IMR-90 (cell line): ENCODE results near the gene NFIA. TPM values are rescaled to one million over a fixed set of nuclear protein-coding genes. Genes with fewer than 3 reads are reported as not detected.

Source experiments
- ATAC-seq: fragments of 200-7000 bp; cut with Tn5 transposase; 2 replicates; pipeline ENCODE4 v1.9.1; 2020; ENCODE audit warnings: low read depth, mild to moderate bottlenecking, moderate library complexity
- BruUV-seq: library from RNA; stranded (reverse); fragments of 400-500 nt; replicated peaks from 2 replicates; lab custom pipeline; 2021; lab: Mats Ljungman, UMichigan
- CTCF ChIA-PET: fragments of 300-600 bp; formaldehyde crosslinking; extraction: SDS; loops from one replicate; lab custom pipeline; 2021; ENCODE audit warnings: antibody characterized with exemption; lab: Yijun Ruan, JAX
- POLR2A ChIA-PET: fragments of 300-600 bp; sonication (Branson Sonifier 250); formaldehyde crosslinking; loops from one replicate; lab custom pipeline; 2022; ENCODE audit warnings: antibody characterized with exemption; ENCODE audit not compliant: unreplicated experiment; lab: Charles Lee
- DNase-seq: peaks from one replicate; pipeline ENCODE4 v3.0.0; 2013
- H2AFZ ChIP-seq: replicated peaks from 2 replicates; pipeline ENCODE3; 2013; ENCODE audit warnings: low read length, mild to moderate bottlenecking; ENCODE audit not compliant: poor library complexity
- H2AK5ac ChIP-seq: 2 replicates; pipeline ENCODE4 v1.6.1; 2013; ENCODE audit warnings: low read depth, low read length, inconsistent platforms
- H2AK9ac ChIP-seq: replicated peaks from 2 replicates; pipeline ENCODE3; 2013; ENCODE audit warnings: mild to moderate bottlenecking, low read depth, low read length, moderate library complexity; ENCODE audit not compliant: poor library complexity
- H2BK120ac ChIP-seq: 2 replicates; pipeline ENCODE4 v1.6.1; 2013; ENCODE audit warnings: low read depth, low read length, inconsistent platforms
- H2BK15ac ChIP-seq: 3 replicates; pipeline ENCODE4 v1.6.1; 2013; ENCODE audit warnings: low read depth, low read length, inconsistent platforms
- H2BK20ac ChIP-seq: 2 replicates; pipeline ENCODE4 v1.6.1; 2013; ENCODE audit warnings: low read depth, mild to moderate bottlenecking, inconsistent platforms, low read length, moderate library complexity
- H2BK5ac ChIP-seq: 2 replicates; pipeline ENCODE4 v1.6.1; 2013; ENCODE audit warnings: mild to moderate bottlenecking, low read depth, low read length, inconsistent platforms; ENCODE audit not compliant: poor library complexity, severe bottlenecking
- H3K14ac ChIP-seq: replicated peaks from 2 replicates; pipeline ENCODE4 v1.6.1; 2013; ENCODE audit warnings: low read depth, low read length, inconsistent platforms
- H3K18ac ChIP-seq: 2 replicates; pipeline ENCODE4 v1.6.1; 2013; ENCODE audit warnings: low read depth, low read length, control low read depth
- H3K23ac ChIP-seq: 2 replicates; pipeline ENCODE4 v1.6.1; 2013; ENCODE audit warnings: low read depth, low read length, inconsistent platforms
- H3K27ac ChIP-seq: 2 replicates; pipeline ENCODE4 v1.5.1; 2013; ENCODE audit warnings: mild to moderate bottlenecking, control low read depth, low read length; ENCODE audit not compliant: insufficient read depth
- H3K27me3 ChIP-seq: 2 replicates; pipeline ENCODE4 v1.6.1; 2013; ENCODE audit warnings: low read length; ENCODE audit not compliant: control insufficient read depth, insufficient read depth
- H3K36me3 ChIP-seq: 2 replicates; pipeline ENCODE4 v1.6.1; 2013; ENCODE audit warnings: low read length, mixed read lengths; ENCODE audit not compliant: control insufficient read depth, insufficient read depth
- H3K4ac ChIP-seq: 2 replicates; pipeline ENCODE4 v1.6.1; 2013; ENCODE audit warnings: low read depth, low read length, inconsistent platforms
- H3K4me1 ChIP-seq: 2 replicates; pipeline ENCODE4 v1.6.1; 2013; ENCODE audit warnings: low read length, mixed read lengths; ENCODE audit not compliant: control insufficient read depth, insufficient read depth
- H3K4me2 ChIP-seq: 2 replicates; pipeline ENCODE4 v1.6.1; 2013; ENCODE audit warnings: low read depth, mild to moderate bottlenecking, control low read depth, low read length, moderate library complexity
- H3K4me3 ChIP-seq: 2 replicates; pipeline ENCODE4 v1.5.1; 2013; ENCODE audit warnings: low read depth, mild to moderate bottlenecking, control low read depth, low read length, moderate library complexity; ENCODE audit not compliant: insufficient read depth
- H3K56ac ChIP-seq: 2 replicates; pipeline ENCODE4 v1.6.1; 2013; ENCODE audit warnings: low read length, inconsistent platforms; ENCODE audit not compliant: insufficient read depth; ENCODE audit errors: extremely low read depth
- H3K79me1 ChIP-seq, 2 experiments: 2 replicates each; pipeline ENCODE4 v1.6.1; 2013; ENCODE audit warnings: low read length in 2 of 2, inconsistent platforms in 1 of 2, low read depth in 1 of 2
- H3K9ac ChIP-seq: 2 replicates; pipeline ENCODE4 v1.6.1; 2013; ENCODE audit warnings: low read depth, low read length, control low read depth
- H3K9me1 ChIP-seq: 2 replicates; pipeline ENCODE4 v1.6.1; 2013; ENCODE audit warnings: low read length, inconsistent platforms; ENCODE audit not compliant: insufficient read depth
- H3K9me3 ChIP-seq: 2 replicates; pipeline ENCODE4 v1.6.1; 2013; ENCODE audit warnings: low read length; ENCODE audit not compliant: control insufficient read depth, insufficient read depth
- H4K20me1 ChIP-seq: 2 replicates; pipeline ENCODE4 v1.6.1; 2013; ENCODE audit warnings: low read length, inconsistent platforms; ENCODE audit not compliant: insufficient read depth
- H4K5ac ChIP-seq: 2 replicates; pipeline ENCODE4 v1.6.1; 2013; ENCODE audit warnings: mild to moderate bottlenecking, low read depth, low read length, control low read depth
- H4K8ac ChIP-seq, 2 experiments: 2 replicates each; pipeline ENCODE4 v1.6.1; 2013; ENCODE audit warnings: low read depth in 2 of 2, low read length in 2 of 2, control low read depth in 1 of 2, inconsistent platforms in 1 of 2
- H4K91ac ChIP-seq: 2 replicates; pipeline ENCODE4 v1.6.1; 2013; ENCODE audit warnings: low read depth, low read length, inconsistent platforms; ENCODE audit not compliant: insufficient read depth
- BHLHE40 ChIP-seq: fragments of 150-350 bp; IDR thresholded peaks from 2 replicates; pipeline ENCODE4 v1.6.1; 2016; ENCODE audit warnings: mild to moderate bottlenecking, low read depth, low read length
- CHD1 ChIP-seq: IDR thresholded peaks from 2 replicates; pipeline ENCODE4 v1.6.1; 2012; ENCODE audit warnings: low read depth, low read length, improper control_type of control experiment
- FOS ChIP-seq: fragments of 150-350 bp; IDR thresholded peaks from 2 replicates; pipeline ENCODE4 v1.6.1; 2016; ENCODE audit warnings: low read depth, low read length
- MAFK ChIP-seq: IDR thresholded peaks from 2 replicates; pipeline ENCODE4 v1.6.1; 2012; ENCODE audit warnings: low read depth, low read length, improper control_type of control experiment
- MAZ ChIP-seq: IDR thresholded peaks from 2 replicates; pipeline ENCODE4 v1.6.1; 2012; ENCODE audit warnings: low read depth, mild to moderate bottlenecking, low read length, improper control_type of control experiment, moderate library complexity, borderline replicate concordance
- MXI1 ChIP-seq: IDR thresholded peaks from 2 replicates; pipeline ENCODE4 v1.6.1; 2012; ENCODE audit warnings: low read depth, mild to moderate bottlenecking, low read length, moderate library complexity, borderline replicate concordance
- NFE2L2 ChIP-seq: fragments of 150-350 bp; IDR thresholded peaks from 2 replicates; pipeline ENCODE4 v1.6.1; 2016; ENCODE audit warnings: low read depth, mild to moderate bottlenecking, low read length
- RCOR1 ChIP-seq: IDR thresholded peaks from 2 replicates; pipeline ENCODE4 v1.6.1; 2012; ENCODE audit warnings: mild to moderate bottlenecking, low read length, improper control_type of control experiment; ENCODE audit not compliant: insufficient replicate concordance
- RFX5 ChIP-seq: IDR thresholded peaks from 2 replicates; pipeline ENCODE4 v1.8.0; 2012; ENCODE audit warnings: low read depth, mild to moderate bottlenecking, low read length, moderate library complexity
- SMC3 ChIP-seq: fragments of 150-350 bp; IDR thresholded peaks from 2 replicates; pipeline ENCODE4 v1.6.1; 2016; ENCODE audit warnings: low read depth, mild to moderate bottlenecking, antibody characterized with exemption, low read length, moderate library complexity
- USF2 ChIP-seq: fragments of 150-350 bp; IDR thresholded peaks from 2 replicates; pipeline ENCODE4 v1.6.1; 2017; ENCODE audit warnings: mild to moderate bottlenecking, antibody characterized with exemption, low read length, low read depth
- WGBS, 2 experiments: methylation state at CpG; one replicate each; pipeline versions ENCODE4 v1.1.5 to v1.1.7; 2013; ENCODE audit warnings: missing lambda C conversion rate in 2 of 2; ENCODE audit not compliant: insufficient read length in 1 of 2; ENCODE audit errors: extremely low coverage in 2 of 2; 5-methylcytosine and 5-hydroxymethylcytosine counted together
- dilution Hi-C: fragments of 300-500 bp; cut with HindIII; formaldehyde crosslinking; loops from one replicate; pipeline ENCODE4 v1.14.3; 2018; ENCODE audit warnings: low sequenced_read_pairs; ENCODE audit not compliant: unreplicated experiment
- in situ Hi-C: fragments of 300-500 bp; cut with MboI; formaldehyde crosslinking; loops from 3 replicates; pipeline ENCODE4 v1.14.3; 2019; ENCODE audit warnings: low sequenced_read_pairs, inconsistent platforms, mixed read lengths
- intact Hi-C: fragments of 100-400 bp; cut with micrococcal nuclease; formaldehyde crosslinking; loops from 2 replicates; pipeline ENCODE4 v1.10.0; 2022
- polyA plus RNA-seq, 3 experiments: library from polyadenylated mRNA; depleted of rRNA; stranded (reverse); fragments of >200 nt; gene quantifications; 2 replicates each; pipeline ENCODE4 v1.2.3, GENCODE V29; 2012; ENCODE audit warnings: low replicate concordance in 1 of 3
- total RNA-seq: library from RNA; depleted of rRNA; stranded (reverse); fragments of >200 nt; gene quantifications from 2 replicates; pipeline ENCODE4 v1.2.3, GENCODE V29; 2012
- TF ChIP-seq, protein P1 (sequence below): fragments of 150-350 bp; IDR thresholded peaks from 2 replicates; pipeline ENCODE4 v1.6.1; 2016; ENCODE audit warnings: low read depth, mild to moderate bottlenecking, low read length, moderate library complexity, borderline replicate concordance
- TF ChIP-seq, protein P2 (sequence below): conservative IDR thresholded peaks from 2 replicates; pipeline ENCODE4 v1.5.1; 2012; ENCODE audit warnings: mild to moderate bottlenecking, low read depth, low read length, improper control_type of control experiment

Gene NFIA
- total and polyA plus RNA-seq, 2 of the 4 experiments (the other 2 are of a cell fraction), result 1.6 to 2.2 TPM

DNA sequence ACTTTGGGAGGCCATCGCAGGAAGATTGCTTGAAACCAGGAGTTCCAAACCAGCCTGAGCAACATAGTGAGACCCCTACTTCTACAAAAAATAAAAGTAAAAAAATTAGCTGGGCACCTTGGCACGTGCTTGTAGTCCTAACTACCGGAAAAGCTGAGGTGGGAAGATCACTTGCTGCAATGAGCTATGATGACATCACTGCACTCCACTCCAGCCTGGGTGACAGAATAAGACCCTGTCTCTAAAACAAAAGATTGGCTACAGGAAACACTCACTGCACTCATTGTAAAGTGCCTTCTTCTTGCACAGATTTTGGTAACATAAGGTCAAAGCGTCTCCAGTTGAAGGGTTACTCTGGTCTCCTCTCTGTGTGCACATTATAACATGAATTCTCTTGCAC lies 336.8 kb downstream of the NFIA start:
- H4K20me1 ChIP-seq, result no peaks in the 10 kb centered on the region
- no peaks in the 10 kb centered on the region for H3K27me3 ChIP-seq
- no peak overlapping the region for H3K4me2 ChIP-seq
- no peak overlapping the region for H3K27ac ChIP-seq
- in situ Hi-C loops (no loop called here), intact Hi-C loops (no loop called here), dilution Hi-C loops (no loop called here)
- no peak overlapping the region for H2AFZ ChIP-seq
- ATAC-seq, result no peak
- no peak for DNase-seq
- H4K91ac ChIP-seq, result no peak overlapping the region
- H3K4me1 ChIP-seq, result no peaks in the 10 kb centered on the region
- H2AK5ac ChIP-seq, result no peak overlapping the region
- no peaks in the 10 kb centered on the region for H3K9me3 ChIP-seq
- H3K4ac ChIP-seq, result no peak overlapping the region
- H3K56ac ChIP-seq, result no peak overlapping the region
- H2AK9ac ChIP-seq, result no peak overlapping the region
- H3K9ac ChIP-seq, result no peak overlapping the region
- H3K4me3 ChIP-seq, result no peak overlapping the region
- no peaks in the 10 kb centered on the region for H3K79me1 ChIP-seq
- H3K14ac ChIP-seq, result no peak overlapping the region
- H3K9me1 ChIP-seq, result no peaks in the 10 kb centered on the region
- POLR2A ChIA-PET, result no interaction called here
- H3K23ac ChIP-seq, result no peak overlapping the region
- TF ChIP-seq SMC3 (no peak), MAZ (no peak), RCOR1 (no peak), RFX5 (no peak), BHLHE40 (no peak), FOS (no peak), MXI1 (no peak), CHD1 (no peak), MAFK (no peak), USF2 (no peak), NFE2L2 (no peak)
- TF ChIP-seq, protein P1, sequence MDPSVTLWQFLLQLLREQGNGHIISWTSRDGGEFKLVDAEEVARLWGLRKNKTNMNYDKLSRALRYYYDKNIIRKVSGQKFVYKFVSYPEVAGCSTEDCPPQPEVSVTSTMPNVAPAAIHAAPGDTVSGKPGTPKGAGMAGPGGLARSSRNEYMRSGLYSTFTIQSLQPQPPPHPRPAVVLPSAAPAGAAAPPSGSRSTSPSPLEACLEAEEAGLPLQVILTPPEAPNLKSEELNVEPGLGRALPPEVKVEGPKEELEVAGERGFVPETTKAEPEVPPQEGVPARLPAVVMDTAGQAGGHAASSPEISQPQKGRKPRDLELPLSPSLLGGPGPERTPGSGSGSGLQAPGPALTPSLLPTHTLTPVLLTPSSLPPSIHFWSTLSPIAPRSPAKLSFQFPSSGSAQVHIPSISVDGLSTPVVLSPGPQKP, result no peak
- TF ChIP-seq, protein P2, sequence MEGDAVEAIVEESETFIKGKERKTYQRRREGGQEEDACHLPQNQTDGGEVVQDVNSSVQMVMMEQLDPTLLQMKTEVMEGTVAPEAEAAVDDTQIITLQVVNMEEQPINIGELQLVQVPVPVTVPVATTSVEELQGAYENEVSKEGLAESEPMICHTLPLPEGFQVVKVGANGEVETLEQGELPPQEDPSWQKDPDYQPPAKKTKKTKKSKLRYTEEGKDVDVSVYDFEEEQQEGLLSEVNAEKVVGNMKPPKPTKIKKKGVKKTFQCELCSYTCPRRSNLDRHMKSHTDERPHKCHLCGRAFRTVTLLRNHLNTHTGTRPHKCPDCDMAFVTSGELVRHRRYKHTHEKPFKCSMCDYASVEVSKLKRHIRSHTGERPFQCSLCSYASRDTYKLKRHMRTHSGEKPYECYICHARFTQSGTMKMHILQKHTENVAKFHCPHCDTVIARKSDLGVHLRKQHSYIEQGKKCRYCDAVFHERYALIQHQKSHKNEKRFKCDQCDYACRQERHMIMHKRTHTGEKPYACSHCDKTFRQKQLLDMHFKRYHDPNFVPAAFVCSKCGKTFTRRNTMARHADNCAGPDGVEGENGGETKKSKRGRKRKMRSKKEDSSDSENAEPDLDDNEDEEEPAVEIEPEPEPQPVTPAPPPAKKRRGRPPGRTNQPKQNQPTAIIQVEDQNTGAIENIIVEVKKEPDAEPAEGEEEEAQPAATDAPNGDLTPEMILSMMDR, result no peak
- H3K18ac ChIP-seq, result no peak overlapping the region
- BruUV-seq, result no TSS peak
- CTCF ChIA-PET, result interaction anchor here (1.0 kb wide), 1 partner anchor 256 kb away, joined by 3 read pairs; no protein-coding TSS in a partner anchor
- H2BK15ac ChIP-seq, result no peak overlapping the region
- no peak overlapping the region for H4K5ac ChIP-seq
- no peak overlapping the region for H2BK120ac ChIP-seq
- H3K36me3 ChIP-seq, result no peaks in the 10 kb centered on the region
- no CpG with 5 or more reads among the region's 4 CpGs for WGBS, 2 experiments
- no peak overlapping the region for H4K8ac ChIP-seq
- no peak overlapping the region for H2BK5ac ChIP-seq
- no peak overlapping the region for H2BK20ac ChIP-seq
